ENCODE results near the gene SPAG8. TPM values are rescaled to one million over a fixed set of nuclear protein-coding genes. Genes with fewer than 3 reads are reported as not detected.

The SPAG8 gene
- total and polyA plus RNA-seq, 9 of the 15 experiments (the other 6 are each of a cell fraction or from before 2014, with no cell fraction given), result 0.03 to 0.47 (median 0.21) TPM

- no peak for TF ChIP-seq SFPQ (IDR thresholded peaks at IDR 0.05; ENCODE audit: low read depth, low read length)
- no peak for TF ChIP-seq COPS2 (conservative IDR thresholded peaks at IDR 0.05)
- TF ChIP-seq THRB (CRISPR knock-in tag; conservative IDR thresholded peaks at IDR 0.05), result no peak
- TF ChIP-seq IRF2 (CRISPR knock-in tag; IDR thresholded peaks at IDR 0.05), result no peak
- TF ChIP-seq ZBTB49 (CRISPR knock-in tag; IDR thresholded peaks at IDR 0.05; ENCODE audit: borderline replicate concordance), result 0 out of 2 replicates have a peak, but pooled peaks have one; percentile 62
- TF ChIP-seq POLR2B (IDR thresholded peaks at IDR 0.05; ENCODE audit: low read depth, partially characterized antibody), result no peak
- TF ChIP-seq ZNF511 (CRISPR knock-in tag; IDR thresholded peaks at IDR 0.05), result 0 out of 2 replicates have a peak, but pooled peaks have one; percentile 50
- TF ChIP-seq TCF7L2 (IDR thresholded peaks at IDR 0.05; ENCODE audit: low read depth, low read length), result no peak
- TF ChIP-seq CHD1 (IDR thresholded peaks at IDR 0.05; ENCODE audit: low read length), result peak; percentile 92
- 0 out of 2 replicates have a peak, but pooled peaks have one; percentile 28 for TF ChIP-seq HNRNPL (IDR thresholded peaks at IDR 0.05; ENCODE audit: low read depth, low read length)
- no peak for TF ChIP-seq HBP1 (CRISPR knock-in tag; IDR thresholded peaks at IDR 0.05)
- TF ChIP-seq NR3C1 (CRISPR knock-in tag; IDR thresholded peaks at IDR 0.05), result no peak
- TF ChIP-seq ZBTB33 (CRISPR knock-in tag; IDR thresholded peaks at IDR 0.05), result peak; percentile 44; the same call in 1 of the 2 replicates
- no peak for TF ChIP-seq ZNF449 (CRISPR knock-in tag; IDR thresholded peaks at IDR 0.05)
These were observed 2.2 kb upstream of the SPAG8 start (continued) for GRCh38 chr9:35814106-35814840.

Measured in K562 (cell line).